Fibroblast of the aortic adventitia (primary cell): ENCODE results near the gene POU6F2. TPM values are rescaled to one million over a fixed set of nuclear protein-coding genes. Genes with fewer than 3 reads are reported as not detected.

Source experiments
- DNase-seq: peaks from one replicate; pipeline ENCODE4 v3.0.0-alpha.2; 2010; ENCODE audit warnings: low read depth
- H3K4me3 ChIP-seq: 2 replicates; pipeline ENCODE4 v1.5.1; 2011; ENCODE audit warnings: low read depth, mild to moderate bottlenecking, control low read depth, low read length, moderate library complexity
- CTCF ChIP-seq: IDR thresholded peaks from 2 replicates; pipeline ENCODE4 v1.5.1; 2011; ENCODE audit warnings: mild to moderate bottlenecking, low read length, control low read depth, inconsistent platforms; ENCODE audit not compliant: insufficient read depth
- total RNA-seq: library from RNA; depleted of rRNA; stranded (reverse); fragments of >200 nt; gene quantifications from 2 replicates; pipeline ENCODE4 v1.2.3, GENCODE V29; 2012; ENCODE audit warnings: low replicate concordance

The POU6F2 gene
- total RNA-seq, 1 donor, result not detected

- TF ChIP-seq CTCF, result no peak
- no peak for DNase-seq
- H3K4me3 ChIP-seq, result no peak overlapping the region
These were observed 220.1 kb downstream of the POU6F2 start for GRCh38 chr7:39197831-39198230.

- no peak overlapping the region for H3K4me3 ChIP-seq
- no peak for TF ChIP-seq CTCF
- DNase-seq, result no peak
These were observed 220.8 kb downstream of the POU6F2 start for GRCh38 chr7:39198556-39198955.

GRCh38 chr7:39199006-39199405 lies 221.3 kb downstream of the POU6F2 start:
- no peak for DNase-seq
- no peak for TF ChIP-seq CTCF
- no peak overlapping the region for H3K4me3 ChIP-seq

- no peak for DNase-seq
- no peak for TF ChIP-seq CTCF
- no peak overlapping the region for H3K4me3 ChIP-seq
These were observed 222.2 kb downstream of the POU6F2 start for GRCh38 chr7:39199951-39200350.

GRCh38 chr7:39202041-39202440 lies 224.3 kb downstream of the POU6F2 start:
- TF ChIP-seq CTCF, result no peak
- no peak overlapping the region for H3K4me3 ChIP-seq
- DNase-seq, result no peak

GRCh38 chr7:39210362-39210761 lies 232.7 kb downstream of the POU6F2 start:
- H3K4me3 ChIP-seq, result no peak overlapping the region
- TF ChIP-seq CTCF, result no peak
- no peak for DNase-seq

GRCh38 chr7:39211581-39211980 lies 233.9 kb downstream of the POU6F2 start:
- DNase-seq, result no peak

More at GRCh38 chr7:39211581-39211980, 233.9 kb downstream of the POU6F2 start:
- no peak overlapping the region for H3K4me3 ChIP-seq
- no peak for TF ChIP-seq CTCF
